WTC11 (cell line): ENCODE data around the gene ANKRD13D.

Experiments
- AR ChIP-seq: fragments of 250-450 bp; sonication (Bioruptor Pico); IDR thresholded peaks from 2 replicates; pipeline ENCODE4 v1.9.0; 2021; ENCODE audit warnings: mild to moderate bottlenecking
- CTCF ChIP-seq: fragments of 200-600 bp; IDR thresholded peaks from 2 replicates; pipeline ENCODE4 v1.8.0; 2022; ENCODE audit warnings: antibody characterized with exemption
- E2F1 ChIP-seq: sonication (generic); formaldehyde crosslinking; IDR thresholded peaks from 2 replicates; pipeline ENCODE4 v1.8.0; 2022; ENCODE audit warnings: mild to moderate bottlenecking, missing genetic modification reagents
- FOXJ3 ChIP-seq: sonication (generic); formaldehyde crosslinking; IDR thresholded peaks from 2 replicates; pipeline ENCODE4 v1.9.0; 2021; ENCODE audit warnings: missing genetic modification reagents, mild to moderate bottlenecking, borderline replicate concordance
- JUN ChIP-seq: sonication (generic); formaldehyde crosslinking; IDR thresholded peaks from 2 replicates; pipeline ENCODE4 v1.8.0; 2023; ENCODE audit warnings: mild to moderate bottlenecking, missing genetic modification reagents
- RELA ChIP-seq: sonication (generic); formaldehyde crosslinking; IDR thresholded peaks from 2 replicates; pipeline ENCODE4 v1.8.1; 2022; ENCODE audit warnings: missing genetic modification reagents, mild to moderate bottlenecking, borderline replicate concordance
- SMAD3 ChIP-seq: sonication (generic); formaldehyde crosslinking; IDR thresholded peaks from 2 replicates; pipeline ENCODE4 v1.8.0; 2022; ENCODE audit warnings: missing genetic modification reagents, mild to moderate bottlenecking, borderline replicate concordance
- SP1 ChIP-seq: sonication (generic); formaldehyde crosslinking; conservative IDR thresholded peaks from 2 replicates; pipeline ENCODE4 v1.8.1; 2022; ENCODE audit warnings: missing genetic modification reagents
- TF ChIP-seq, protein P1 (sequence below): sonication (generic); formaldehyde crosslinking; IDR thresholded peaks from 2 replicates; pipeline ENCODE4 v1.8.0; 2022; ENCODE audit warnings: mild to moderate bottlenecking, missing genetic modification reagents
- TF ChIP-seq, protein P2 (sequence below): sonication (generic); formaldehyde crosslinking; IDR thresholded peaks from 2 replicates; pipeline ENCODE4 v1.8.1; 2022; ENCODE audit warnings: low read depth, mild to moderate bottlenecking, moderate library complexity, missing genetic modification reagents, borderline replicate concordance
- TF ChIP-seq, protein P3 (sequence below): sonication (generic); formaldehyde crosslinking; IDR thresholded peaks from 2 replicates; pipeline ENCODE4 v1.8.0; 2022; ENCODE audit warnings: mild to moderate bottlenecking, missing genetic modification reagents

DNA sequence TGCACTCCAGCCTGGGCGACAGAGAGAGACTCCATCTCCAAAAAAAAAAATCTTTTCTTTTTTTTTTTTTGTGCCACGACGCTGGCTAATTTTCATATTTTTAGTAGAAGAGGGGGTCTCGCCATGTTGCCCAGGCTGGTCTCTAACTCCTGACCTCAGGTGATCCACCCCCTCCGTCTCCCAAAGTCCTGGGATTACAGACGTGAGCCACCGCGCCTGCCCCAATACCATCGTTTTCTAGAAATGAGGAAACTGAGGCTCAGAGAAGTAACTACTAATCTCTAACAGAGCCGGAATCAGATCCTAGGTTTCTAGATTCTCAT, 27.7 kb downstream of the ANKRD13D start:
- TF ChIP-seq, protein P1, sequence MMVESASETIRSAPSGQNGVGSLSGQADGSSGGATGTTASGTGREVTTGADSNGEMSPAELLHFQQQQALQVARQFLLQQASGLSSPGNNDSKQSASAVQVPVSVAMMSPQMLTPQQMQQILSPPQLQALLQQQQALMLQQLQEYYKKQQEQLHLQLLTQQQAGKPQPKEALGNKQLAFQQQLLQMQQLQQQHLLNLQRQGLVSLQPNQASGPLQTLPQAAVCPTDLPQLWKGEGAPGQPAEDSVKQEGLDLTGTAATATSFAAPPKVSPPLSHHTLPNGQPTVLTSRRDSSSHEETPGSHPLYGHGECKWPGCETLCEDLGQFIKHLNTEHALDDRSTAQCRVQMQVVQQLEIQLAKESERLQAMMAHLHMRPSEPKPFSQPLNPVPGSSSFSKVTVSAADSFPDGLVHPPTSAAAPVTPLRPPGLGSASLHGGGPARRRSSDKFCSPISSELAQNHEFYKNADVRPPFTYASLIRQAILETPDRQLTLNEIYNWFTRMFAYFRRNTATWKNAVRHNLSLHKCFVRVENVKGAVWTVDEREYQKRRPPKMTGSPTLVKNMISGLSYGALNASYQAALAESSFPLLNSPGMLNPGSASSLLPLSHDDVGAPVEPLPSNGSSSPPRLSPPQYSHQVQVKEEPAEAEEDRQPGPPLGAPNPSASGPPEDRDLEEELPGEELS (CRISPR knock-in tag) = no peak
- TF ChIP-seq, protein P2, sequence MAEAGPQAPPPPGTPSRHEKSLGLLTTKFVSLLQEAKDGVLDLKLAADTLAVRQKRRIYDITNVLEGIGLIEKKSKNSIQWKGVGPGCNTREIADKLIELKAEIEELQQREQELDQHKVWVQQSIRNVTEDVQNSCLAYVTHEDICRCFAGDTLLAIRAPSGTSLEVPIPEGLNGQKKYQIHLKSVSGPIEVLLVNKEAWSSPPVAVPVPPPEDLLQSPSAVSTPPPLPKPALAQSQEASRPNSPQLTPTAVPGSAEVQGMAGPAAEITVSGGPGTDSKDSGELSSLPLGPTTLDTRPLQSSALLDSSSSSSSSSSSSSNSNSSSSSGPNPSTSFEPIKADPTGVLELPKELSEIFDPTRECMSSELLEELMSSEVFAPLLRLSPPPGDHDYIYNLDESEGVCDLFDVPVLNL = no peak
- no peak for TF ChIP-seq CTCF
- TF ChIP-seq SP1 (CRISPR knock-in tag) = no peak
- TF ChIP-seq AR (CRISPR knock-in tag) = no peak
- TF ChIP-seq JUN (CRISPR knock-in tag) = no peak
- TF ChIP-seq SMAD3 (CRISPR knock-in tag) = no peak
- TF ChIP-seq FOXJ3 (CRISPR knock-in tag) = no peak
- no peak for TF ChIP-seq E2F1 (CRISPR knock-in tag)
- TF ChIP-seq, protein P3, sequence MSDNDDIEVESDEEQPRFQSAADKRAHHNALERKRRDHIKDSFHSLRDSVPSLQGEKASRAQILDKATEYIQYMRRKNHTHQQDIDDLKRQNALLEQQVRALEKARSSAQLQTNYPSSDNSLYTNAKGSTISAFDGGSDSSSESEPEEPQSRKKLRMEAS (CRISPR knock-in tag) = no peak
- TF ChIP-seq RELA (CRISPR knock-in tag) = no peak
